KMS-11 (cell line): ENCODE measurements around the gene ITGA2.

Experiments used
- H2AFZ ChIP-seq: fragments of 200-600 bp; sonication (generic); 2 replicates; pipeline ENCODE4 v1.6.1; 2016; ENCODE audit warnings: antibody characterized with exemption, mixed run types, low read depth
- H3K27ac ChIP-seq: fragments of 200-600 bp; sonication (generic); 2 replicates; pipeline ENCODE4 v1.6.1; 2016; ENCODE audit warnings: mild to moderate bottlenecking, mixed run types
- H3K27me3 ChIP-seq: fragments of 200-600 bp; sonication (generic); 2 replicates; pipeline ENCODE4 v1.6.1; 2017; ENCODE audit warnings: mild to moderate bottlenecking, low read depth, mixed run types, moderate library complexity; ENCODE audit not compliant: insufficient read depth
- H3K36me3 ChIP-seq: fragments of 200-600 bp; sonication (generic); 2 replicates; pipeline ENCODE4 v1.6.1; 2017; ENCODE audit warnings: mild to moderate bottlenecking, mixed run types; ENCODE audit not compliant: insufficient read depth
- H3K4me1 ChIP-seq: fragments of 200-600 bp; sonication (generic); 2 replicates; pipeline ENCODE4 v1.6.1; 2016; ENCODE audit warnings: mild to moderate bottlenecking, low read depth, mixed run types; ENCODE audit not compliant: poor library complexity, severe bottlenecking
- H3K4me2 ChIP-seq: fragments of 200-600 bp; sonication (generic); 2 replicates; pipeline ENCODE4 v1.7.0; 2016; ENCODE audit warnings: mild to moderate bottlenecking, mixed run types
- H3K4me3 ChIP-seq: fragments of 200-600 bp; sonication (generic); IDR thresholded peaks from 2 replicates; pipeline ENCODE4 v1.6.1; 2017; ENCODE audit warnings: low read depth, low read length, mixed read lengths; ENCODE audit not compliant: insufficient read depth
- H3K79me2 ChIP-seq: fragments of 200-600 bp; sonication (generic); 2 replicates; pipeline ENCODE4 v1.6.1; 2016; ENCODE audit warnings: low read depth, mixed run types; ENCODE audit not compliant: insufficient read depth
- H3K9ac ChIP-seq: fragments of 200-600 bp; sonication (generic); 2 replicates; pipeline ENCODE4 v1.6.1; 2016; ENCODE audit warnings: mild to moderate bottlenecking, mixed run types
- H4K20me1 ChIP-seq: fragments of 200-600 bp; sonication (generic); 2 replicates; pipeline ENCODE4 v1.6.1; 2016; ENCODE audit warnings: mild to moderate bottlenecking, mixed run types; ENCODE audit not compliant: insufficient read depth
- TF ChIP-seq, protein P1 (sequence below): fragments of 200-600 bp; sonication (generic); conservative IDR thresholded peaks from 2 replicates; pipeline ENCODE4 v1.6.1; 2017; ENCODE audit warnings: low read depth, mild to moderate bottlenecking, antibody characterized with exemption, low read length, moderate library complexity, mixed read lengths

ITGA2 gene

DNA sequence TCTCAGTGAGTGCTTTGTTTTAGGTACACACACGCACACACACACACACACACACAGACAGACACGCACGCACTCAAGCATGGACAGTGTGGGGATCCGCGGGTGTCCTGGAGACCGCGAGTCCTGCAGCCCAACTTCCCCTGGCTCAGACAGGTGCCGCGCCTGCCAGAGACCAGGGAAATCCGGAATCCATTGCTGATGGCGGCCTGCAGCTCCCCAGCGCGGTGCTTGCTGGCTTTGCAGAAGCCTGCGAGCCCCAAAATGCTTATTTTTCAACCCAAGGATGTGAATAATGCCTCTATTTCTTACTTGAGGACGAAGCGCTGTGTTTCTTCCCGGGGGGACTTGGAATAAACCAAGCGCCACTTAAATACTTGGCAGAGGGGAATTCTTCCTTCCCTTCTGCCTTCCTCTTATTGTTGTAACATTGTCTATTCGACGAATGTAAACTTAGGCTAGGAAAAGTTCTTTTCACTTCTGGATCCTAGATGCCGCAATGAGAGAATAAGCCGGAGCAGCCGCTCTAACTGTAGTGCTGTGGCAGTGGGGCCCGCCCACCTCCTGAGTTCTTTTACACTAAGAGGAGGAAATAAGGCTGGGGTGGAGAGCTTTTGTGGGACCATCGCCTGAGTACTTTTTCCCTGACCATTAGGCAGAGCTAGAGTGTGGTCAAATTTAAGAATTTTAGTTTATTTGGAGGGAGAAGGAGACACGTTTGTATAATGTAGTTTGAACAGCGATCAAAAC is 802 bp downstream of the ITGA2 start:
- TF ChIP-seq, protein P1, sequence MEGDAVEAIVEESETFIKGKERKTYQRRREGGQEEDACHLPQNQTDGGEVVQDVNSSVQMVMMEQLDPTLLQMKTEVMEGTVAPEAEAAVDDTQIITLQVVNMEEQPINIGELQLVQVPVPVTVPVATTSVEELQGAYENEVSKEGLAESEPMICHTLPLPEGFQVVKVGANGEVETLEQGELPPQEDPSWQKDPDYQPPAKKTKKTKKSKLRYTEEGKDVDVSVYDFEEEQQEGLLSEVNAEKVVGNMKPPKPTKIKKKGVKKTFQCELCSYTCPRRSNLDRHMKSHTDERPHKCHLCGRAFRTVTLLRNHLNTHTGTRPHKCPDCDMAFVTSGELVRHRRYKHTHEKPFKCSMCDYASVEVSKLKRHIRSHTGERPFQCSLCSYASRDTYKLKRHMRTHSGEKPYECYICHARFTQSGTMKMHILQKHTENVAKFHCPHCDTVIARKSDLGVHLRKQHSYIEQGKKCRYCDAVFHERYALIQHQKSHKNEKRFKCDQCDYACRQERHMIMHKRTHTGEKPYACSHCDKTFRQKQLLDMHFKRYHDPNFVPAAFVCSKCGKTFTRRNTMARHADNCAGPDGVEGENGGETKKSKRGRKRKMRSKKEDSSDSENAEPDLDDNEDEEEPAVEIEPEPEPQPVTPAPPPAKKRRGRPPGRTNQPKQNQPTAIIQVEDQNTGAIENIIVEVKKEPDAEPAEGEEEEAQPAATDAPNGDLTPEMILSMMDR = no peak
- peak overlapping the region; percentile 98 for H2AFZ ChIP-seq
- H3K27me3 ChIP-seq = peaks cover 7% of the 10 kb centered on the region
- H3K27ac ChIP-seq = no peak overlapping the region
- H3K9ac ChIP-seq = peak overlapping the region; percentile 23; the same call in 1 of the 2 replicates
- H3K4me2 ChIP-seq = peak overlapping the region; percentile 61
- no peaks in the 10 kb centered on the region for H3K36me3 ChIP-seq
- no peaks in the 10 kb centered on the region for H3K79me2 ChIP-seq
- H3K4me1 ChIP-seq = no peaks in the 10 kb centered on the region
- no peak overlapping the region for H3K4me3 ChIP-seq
- no peaks in the 10 kb centered on the region for H4K20me1 ChIP-seq

DNA sequence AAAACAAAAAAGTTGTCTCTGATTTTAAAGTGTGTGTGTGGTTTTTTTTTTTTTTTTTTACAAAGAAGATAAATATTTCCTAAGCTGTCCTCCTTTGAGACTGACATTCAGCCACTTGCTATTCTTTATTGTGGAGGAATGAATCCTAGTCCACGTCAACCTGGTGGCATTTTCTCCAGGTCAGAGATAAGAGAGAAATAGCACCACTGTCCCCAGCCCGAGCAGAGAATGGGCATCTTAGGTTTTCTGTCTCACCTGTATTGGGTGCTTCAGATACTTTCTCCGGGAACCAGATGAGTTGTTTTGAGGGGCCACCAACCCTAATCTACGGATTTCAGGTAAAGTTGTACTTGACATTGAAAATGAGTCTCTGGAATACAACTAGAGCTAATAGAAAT is 1.4 kb downstream of the ITGA2 start:
- H3K4me2 ChIP-seq = no peak overlapping the region; the same call in 1 of the 2 replicates
- TF ChIP-seq, protein P1 = no peak
- H3K4me3 ChIP-seq = no peak overlapping the region
- H3K27ac ChIP-seq = no peak overlapping the region
- peaks cover 7% of the 10 kb centered on the region for H3K27me3 ChIP-seq
- no peaks in the 10 kb centered on the region for H4K20me1 ChIP-seq
- no peaks in the 10 kb centered on the region for H3K36me3 ChIP-seq
- H3K4me1 ChIP-seq = no peaks in the 10 kb centered on the region
- H2AFZ ChIP-seq = no peak overlapping the region
- no peaks in the 10 kb centered on the region for H3K79me2 ChIP-seq
- H3K9ac ChIP-seq = no peak overlapping the region

DNA sequence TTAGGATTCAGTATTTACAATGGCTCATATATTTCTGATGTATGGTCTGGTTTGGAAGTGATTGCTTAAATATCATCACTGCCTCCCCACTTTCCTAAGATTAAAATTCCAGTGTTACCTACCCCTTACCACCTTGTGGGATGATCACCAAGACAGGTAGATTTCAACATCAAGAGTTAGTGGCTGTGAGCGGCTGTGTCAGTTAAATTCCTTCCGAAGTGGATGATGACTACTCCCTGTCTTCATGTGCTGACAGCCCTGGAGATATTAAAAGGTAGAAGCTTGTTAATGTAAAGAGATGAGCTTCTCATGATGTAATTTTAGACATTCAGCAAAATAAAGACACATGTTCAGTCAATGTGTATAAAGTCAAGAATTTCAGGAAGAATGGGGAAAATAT is 4.2 kb downstream of the ITGA2 start:
- TF ChIP-seq, protein P1 = no peak
- Histone ChIP-seq H3K9ac (no peak overlapping the region), H4K20me1 (no peaks in the 10 kb centered on the region), H3K27me3 (peaks cover 5% of the 10 kb centered on the region), H2AFZ (no peak overlapping the region), H3K27ac (no peak overlapping the region), H3K4me3 (no peak overlapping the region), H3K36me3 (no peaks in the 10 kb centered on the region), H3K79me2 (no peaks in the 10 kb centered on the region), H3K4me1 (no peaks in the 10 kb centered on the region), H3K4me2 (no peak overlapping the region)

DNA sequence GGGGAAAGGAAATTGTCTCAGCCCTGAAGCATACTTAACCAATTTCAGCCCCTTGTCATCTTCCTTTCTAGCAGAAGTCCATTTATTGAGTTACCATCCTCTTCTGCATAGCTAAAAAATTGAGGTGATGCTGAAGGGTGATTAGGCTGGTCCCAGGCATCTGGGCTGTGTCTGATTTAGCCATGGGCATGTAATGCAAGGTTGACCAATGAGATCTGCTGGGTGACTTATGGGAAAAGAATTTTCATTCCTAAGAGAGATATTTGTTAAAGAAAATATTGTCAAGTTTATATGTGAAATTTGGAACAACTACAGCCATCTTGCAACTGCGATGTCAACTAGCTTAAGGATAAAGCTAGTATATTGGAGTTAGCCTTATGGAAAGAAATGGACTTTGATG is 5.1 kb downstream of the ITGA2 start:
- no peak overlapping the region for H2AFZ ChIP-seq
- no peak overlapping the region for H3K9ac ChIP-seq
- no peak overlapping the region for H3K4me3 ChIP-seq
- no peak overlapping the region for H3K4me2 ChIP-seq
- no peaks in the 10 kb centered on the region for H3K4me1 ChIP-seq
- H4K20me1 ChIP-seq = no peaks in the 10 kb centered on the region
- H3K79me2 ChIP-seq = no peaks in the 10 kb centered on the region
- no peaks in the 10 kb centered on the region for H3K27me3 ChIP-seq
- TF ChIP-seq, protein P1 = no peak
- H3K36me3 ChIP-seq = no peaks in the 10 kb centered on the region
- H3K27ac ChIP-seq = no peak overlapping the region
